ENCODE measurements around the gene CIAO3. TPM values are rescaled to one million over a fixed set of nuclear protein-coding genes. Genes with fewer than 3 reads are reported as not detected.

Gene CIAO3
- total RNA-seq, 1 experiment from 2014 or later = 50.9 TPM

- 0 out of 2 replicates have a peak, but pooled peaks have one; percentile 24 for TF ChIP-seq CREM (CRISPR knock-in tag; IDR thresholded peaks at IDR 0.05)
- no peak for TF ChIP-seq ZNF219 (CRISPR knock-in tag; IDR thresholded peaks at IDR 0.05; ENCODE audit: borderline replicate concordance)
- no peak; the same call in 1 of the 2 replicates for TF ChIP-seq GABPB1 (CRISPR knock-in tag; IDR thresholded peaks at IDR 0.05)
- TF ChIP-seq FOXP4 (CRISPR knock-in tag; IDR thresholded peaks at IDR 0.05) = no peak
- no peak for TF ChIP-seq ERG (CRISPR knock-in tag; IDR thresholded peaks at IDR 0.05)
- no peak for TF ChIP-seq HMGA2 (CRISPR knock-in tag; IDR thresholded peaks at IDR 0.05)
- no peak for TF ChIP-seq STAT6 (CRISPR knock-in tag; conservative IDR thresholded peaks at IDR 0.05; ENCODE audit: low read depth)
- TF ChIP-seq PRDM15 (CRISPR knock-in tag; IDR thresholded peaks at IDR 0.05) = no peak
- no peak for TF ChIP-seq ATF1 (CRISPR knock-in tag; IDR thresholded peaks at IDR 0.05)
- TF ChIP-seq ZNF317 (CRISPR knock-in tag; IDR thresholded peaks at IDR 0.05; ENCODE audit: borderline replicate concordance, low read depth) = no peak
- no peak for TF ChIP-seq PREB (CRISPR knock-in tag; IDR thresholded peaks at IDR 0.05; ENCODE audit: borderline replicate concordance)
- TF ChIP-seq AR (CRISPR knock-in tag; IDR thresholded peaks at IDR 0.05) = no peak
- TF ChIP-seq ZNF532 (CRISPR knock-in tag; IDR thresholded peaks at IDR 0.05; ENCODE audit: borderline replicate concordance) = no peak
- TF ChIP-seq NFE2L1 (CRISPR knock-in tag; IDR thresholded peaks at IDR 0.05) = 0 out of 2 replicates have a peak, but pooled peaks have one; percentile 16
- no peak for TF ChIP-seq SOX15 (CRISPR knock-in tag; IDR thresholded peaks at IDR 0.05)
- 0 out of 2 replicates have a peak, but pooled peaks have one; percentile 77 for TF ChIP-seq RELA (CRISPR knock-in tag; IDR thresholded peaks at IDR 0.05; ENCODE audit: borderline replicate concordance)
- no peak for TF ChIP-seq ETV6 (CRISPR knock-in tag; IDR thresholded peaks at IDR 0.05)
- no peak for TF ChIP-seq ZBTB43 (CRISPR knock-in tag; IDR thresholded peaks at IDR 0.05)
Measured at GRCh38 chr16:788399-789126, 47.8 kb upstream of the CIAO3 start, which contains the start of gene CHTF18 (continued).
